B cell (primary cell): ENCODE data around the gene KCND1. TPM values are rescaled to one million over a fixed set of nuclear protein-coding genes. Genes with fewer than 3 reads are reported as not detected.

Source experiments
- ATAC-seq: fragments of 200-7000 bp; cut with Tn5 transposase; one replicate; pipeline ENCODE4 v1.10.0; 2021; ENCODE audit warnings: low read depth, mild to moderate bottlenecking, moderate number of reproducible peaks, moderate library complexity
- CTCF ChIA-PET: fragments of 350-600 bp; sonication (Branson Sonifier 250); formaldehyde crosslinking; loops from one replicate; lab custom pipeline; 2021; ENCODE audit warnings: antibody characterized with exemption, inconsistent platforms; lab: Charles Lee
- POLR2A ChIA-PET: fragments of 350-600 bp; sonication (Branson Sonifier 250); formaldehyde crosslinking; loops from one replicate; lab custom pipeline; 2021; ENCODE audit warnings: antibody characterized with exemption; lab: Charles Lee
- DNase-seq: peaks from one replicate; pipeline ENCODE4 v3.0.0; 2013
- H2AFZ ChIP-seq: 2 replicates; pipeline ENCODE4 v1.6.1; 2012; ENCODE audit warnings: mild to moderate bottlenecking, low read depth, low read length; ENCODE audit not compliant: insufficient read depth, poor library complexity, severe bottlenecking
- H3K27ac ChIP-seq, 2 donors: 1 replicate in 1 of 2; 2 replicates in 1 of 2; pipeline ENCODE4 v1.5.1; 2012 to 2013; ENCODE audit warnings: low read length in 2 of 2, mild to moderate bottlenecking in 2 of 2, moderate library complexity in 1 of 2
- H3K27me3 ChIP-seq, 4 experiments: fragments of 200-600 bp in 1 of 4; sonication (generic) in 1 of 4; replicated peaks in 1 of 4; 1 replicate in 2 of 4; 2 replicates in 2 of 4; pipeline versions ENCODE4 v1.6.1 to v1.7.0; 2013 to 2016; ENCODE audit warnings: low read length in 3 of 4, mild to moderate bottlenecking in 2 of 4, mixed read lengths in 1 of 4, moderate library complexity in 1 of 4; ENCODE audit not compliant: insufficient read depth in 4 of 4, control insufficient read depth in 3 of 4; ENCODE audit errors: control extremely low read depth in 1 of 4
- H3K36me3 ChIP-seq, 2 experiments: replicated peaks in 1 of 2; 1 replicate in 1 of 2; 2 replicates in 1 of 2; pipeline versions ENCODE4 v1.6.1 to v1.7.1; 2013; ENCODE audit warnings: low read length in 1 of 2; ENCODE audit not compliant: insufficient read depth in 2 of 2, control insufficient read depth in 1 of 2; ENCODE audit errors: control extremely low read depth in 1 of 2, extremely low read depth in 1 of 2
- H3K4me1 ChIP-seq, 2 donors: fragments of 200-600 bp in 1 of 2; sonication (generic) in 1 of 2; 1 replicate in 1 of 2; 2 replicates in 1 of 2; pipeline versions ENCODE4 v1.5.1 to v1.6.1; 2013 to 2017; ENCODE audit warnings: low read length in 2 of 2; ENCODE audit not compliant: control insufficient read depth in 2 of 2, insufficient read depth in 2 of 2
- H3K4me2 ChIP-seq: replicated peaks from 2 replicates; pipeline ENCODE3; 2012; ENCODE audit warnings: mild to moderate bottlenecking, low read depth, low read length; ENCODE audit not compliant: poor library complexity, severe bottlenecking
- H3K4me3 ChIP-seq, 5 experiments: fragments of 200-600 bp in 1 of 5; sonication (generic) in 1 of 5; 1 replicate in 3 of 5; 2 replicates in 2 of 5; pipeline versions ENCODE4 v1.5.1 to v1.7.0; 2011 to 2016; ENCODE audit warnings: low read length in 4 of 5, mild to moderate bottlenecking in 4 of 5, low read depth in 2 of 5, control low read depth in 1 of 5, moderate library complexity in 1 of 5; ENCODE audit not compliant: insufficient read depth in 1 of 5; ENCODE audit errors: control extremely low read depth in 1 of 5, extremely low read depth in 1 of 5
- H3K79me2 ChIP-seq: fragments of 200-600 bp; sonication (generic); one replicate; pipeline ENCODE4 v1.6.0; 2016; ENCODE audit warnings: low read length; ENCODE audit not compliant: control insufficient read depth, insufficient read depth
- H3K9ac ChIP-seq: fragments of 200-600 bp; sonication (generic); 2 replicates; pipeline ENCODE4 v1.6.1; 2017; ENCODE audit warnings: mild to moderate bottlenecking, low read length, moderate library complexity
- H3K9me3 ChIP-seq, 3 donors: one replicate each; pipeline versions ENCODE4 v1.6.1 to v1.7.1; 2013; ENCODE audit warnings: low read length in 2 of 3; ENCODE audit not compliant: control insufficient read depth in 2 of 3, insufficient read depth in 1 of 3; ENCODE audit errors: control extremely low read depth in 1 of 3
- H4K20me1 ChIP-seq: 2 replicates; pipeline ENCODE4 v1.6.0; 2012; ENCODE audit warnings: mild to moderate bottlenecking, low read length; ENCODE audit not compliant: insufficient read depth, control insufficient read depth, poor library complexity, severe bottlenecking
- H3K27ac Mint-ChIP-seq: one replicate; pipeline ENCODE4 v1.8.0; 2021; ENCODE audit warnings: mixed read lengths
- H3K27me3 Mint-ChIP-seq: one replicate; pipeline ENCODE4 v1.8.0; 2021; ENCODE audit warnings: mixed read lengths
- H3K4me1 Mint-ChIP-seq: one replicate; pipeline ENCODE4 v1.8.0; 2021; ENCODE audit warnings: mixed read lengths
- H3K4me3 Mint-ChIP-seq: one replicate; pipeline ENCODE4 v1.8.0; 2021; ENCODE audit warnings: mixed read lengths
- H3K9me3 Mint-ChIP-seq: one replicate; pipeline ENCODE4 v1.8.0; 2022; ENCODE audit warnings: mixed read lengths; ENCODE audit not compliant: insufficient read depth
- CTCF ChIP-seq: fragments of 200-600 bp; IDR thresholded peaks from one replicate; pipeline ENCODE4 v1.8.0; 2022; ENCODE audit warnings: antibody characterized with exemption, mild to moderate bottlenecking
- EZH2 ChIP-seq: IDR thresholded peaks from 2 replicates; pipeline ENCODE4 v1.6.1; 2012; ENCODE audit warnings: borderline replicate concordance, low read depth, mild to moderate bottlenecking, moderate library complexity, low read length; ENCODE audit not compliant: insufficient read depth, poor library complexity, severe bottlenecking
- WGBS: methylation state at CpG from one replicate; pipeline ENCODE4 v1.1.5; 2013; ENCODE audit warnings: missing lambda C conversion rate; ENCODE audit not compliant: insufficient coverage; 5-methylcytosine and 5-hydroxymethylcytosine counted together
- intact Hi-C: fragments of 100-400 bp; cut with micrococcal nuclease; formaldehyde crosslinking; loops from one replicate; pipeline ENCODE4 v1.10.0; 2022
- polyA plus RNA-seq: library from polyadenylated mRNA; depleted of rRNA; stranded (reverse); fragments of >200 nt; gene quantifications from 2 replicates; pipeline ENCODE4 v1.2.3, GENCODE V29; 2012
- total RNA-seq, 2 donors: library from RNA; stranded (reverse); fragments of 120-200 nt in 1 of 2; gene quantifications; 1 replicate in 1 of 2; 2 replicates in 1 of 2; pipeline versions ENCODE4 v1.2.3 to v1.2.4, GENCODE V29; 2013 to 2022

The KCND1 gene
- total and polyA plus RNA-seq, 2 donors (not counting 1 experiment from before 2014, with no cell fraction given), result 2.2 to 2.3 TPM

- DNase-seq (no peak), ATAC-seq (no peak)
- Histone ChIP-seq H3K4me3 (no peak overlapping the region), H3K4me1 (peaks cover 41 to 53% of the 10 kb centered on the region in 2 donors), H4K20me1 (no peaks in the 10 kb centered on the region), H3K36me3 (peaks cover 0 to 33% of the 10 kb centered on the region in 2 experiments), H3K4me2 (no peak overlapping the region), H2AFZ (no peak overlapping the region), H3K27ac (no peak overlapping the region), H3K9ac (no peak overlapping the region), H3K9me3 (no peaks in the 10 kb centered on the region), H3K79me2 (peaks cover 55% of the 10 kb centered on the region), H3K27me3 (no peaks in the 10 kb centered on the region)
- Mint-ChIP-seq H3K9me3 (no peaks in the 10 kb centered on the region), H3K4me1 (peaks cover 46% of the 10 kb centered on the region), H3K27me3 (no peaks in the 10 kb centered on the region), H3K4me3 (no peak overlapping the region), H3K27ac (peak overlapping the region; percentile 68)
- POLR2A ChIA-PET, result no interaction called here
- TF ChIP-seq EZH2, result no peak
- TF ChIP-seq CTCF, result no peak
- 86% methylated on average over 4 of the region's 5 CpGs for WGBS
- CTCF ChIA-PET, result no interaction called here
- intact Hi-C loops, result no loop called here
Measured at GRCh38 chrX:48924270-48924669, 47.4 kb downstream of the KCND1 start.

- DNase-seq (no peak), ATAC-seq (no peak)
- Histone ChIP-seq H3K36me3 (peaks cover 0 to 33% of the 10 kb centered on the region in 2 experiments), H3K27ac (no peak overlapping the region), H2AFZ (no peak overlapping the region), H4K20me1 (peaks cover under 1% of the 10 kb centered on the region), H3K4me3 (no peak overlapping the region), H3K27me3 (no peaks in the 10 kb centered on the region), H3K4me1 (peaks cover 41 to 50% of the 10 kb centered on the region in 2 donors), H3K4me2 (no peak overlapping the region), H3K9me3 (no peaks in the 10 kb centered on the region), H3K79me2 (peaks cover 56% of the 10 kb centered on the region), H3K9ac (no peak overlapping the region)
- 97% methylated on average over 10 of the region's 13 CpGs for WGBS
- H3K27ac Mint-ChIP-seq, result peak overlapping the region; percentile 68
- H3K4me1 Mint-ChIP-seq, result peaks cover 46% of the 10 kb centered on the region
- no peak overlapping the region for H3K4me3 Mint-ChIP-seq
- intact Hi-C loops, result no loop called here
- ChIA-PET CTCF (no interaction called here), POLR2A (no interaction called here)
- H3K27me3 Mint-ChIP-seq, result no peaks in the 10 kb centered on the region
- TF ChIP-seq EZH2, result no peak
- H3K9me3 Mint-ChIP-seq, result no peaks in the 10 kb centered on the region
Measured at GRCh38 chrX:48923771-48924170, 47.9 kb downstream of the KCND1 start.
